T-helper 2 cell treated with Interferon-gamma antibody and Interleukin-4, amounts not matched to agents 5 μg/mL and 100 μg/mL, for 36 hours (primary cell): Measurements from ENCODE around the gene LMBR1L.

Experiments used
- DNase-seq: peaks from one replicate; pipeline ENCODE4 v3.0.0; 2021; ENCODE audit warnings: low spot score
- H3K27ac Mint-ChIP-seq: one replicate; pipeline ENCODE4 v1.8.0; 2021; ENCODE audit warnings: mild to moderate bottlenecking, mixed read lengths
- H3K27me3 Mint-ChIP-seq: one replicate; pipeline ENCODE4 v1.8.0; 2021; ENCODE audit warnings: low read depth, mixed read lengths
- H3K36me3 Mint-ChIP-seq: one replicate; pipeline ENCODE4 v1.8.0; 2021; ENCODE audit warnings: low read depth, mixed read lengths
- H3K4me1 Mint-ChIP-seq: one replicate; pipeline ENCODE4 v1.8.0; 2021; ENCODE audit warnings: low read depth, mixed read lengths
- H3K4me3 Mint-ChIP-seq: one replicate; pipeline ENCODE4 v1.8.0; 2022; ENCODE audit warnings: mild to moderate bottlenecking, moderate library complexity, mixed read lengths
- H3K9me3 Mint-ChIP-seq: one replicate; pipeline ENCODE4 v1.8.0; 2021; ENCODE audit warnings: mixed read lengths

Gene LMBR1L

GRCh38 chr12:49049566-49050224 lies 61.0 kb downstream of the LMBR1L start:
- DNase-seq = no peak
- Mint-ChIP-seq H3K4me3 (no peak overlapping the region), H3K27me3 (no peaks in the 10 kb centered on the region)

DNA sequence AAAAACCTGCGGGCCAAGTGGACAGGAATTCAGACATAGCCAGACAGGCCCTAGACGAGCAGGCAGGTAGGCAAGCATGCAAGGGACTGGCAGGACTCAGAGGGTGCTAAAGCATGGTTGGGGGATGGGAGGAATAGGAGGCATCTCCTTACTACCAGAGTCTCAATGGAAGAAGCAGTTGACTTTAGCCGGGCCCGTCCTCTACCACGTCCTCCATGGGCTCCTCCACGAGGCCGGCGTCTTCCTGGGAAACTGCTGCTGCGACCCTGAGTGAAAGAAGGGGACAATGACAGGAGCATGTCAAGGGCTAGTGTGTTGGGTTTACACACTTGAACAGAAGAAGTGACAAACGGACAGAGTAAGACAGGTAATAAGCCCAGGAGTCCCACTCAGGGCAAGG lies 61.7 kb downstream of the LMBR1L start:
- Mint-ChIP-seq H3K4me1 (no peaks in the 10 kb centered on the region), H3K4me3 (no peak overlapping the region), H3K27me3 (no peaks in the 10 kb centered on the region), H3K9me3 (no peaks in the 10 kb centered on the region), H3K27ac (no peak overlapping the region), H3K36me3 (peaks cover 74% of the 10 kb centered on the region)
- DNase-seq = no peak

More at GRCh38 chr12:49049566-49050224, 61.0 kb downstream of the LMBR1L start:
- Mint-ChIP-seq H3K4me1 (no peaks in the 10 kb centered on the region), H3K36me3 (peaks cover 71% of the 10 kb centered on the region), H3K27ac (no peak overlapping the region), H3K9me3 (no peaks in the 10 kb centered on the region)
